SK-N-SH (cell line): ENCODE results near the gene ADGRL3.

Experiments
- CTCF ChIP-seq: fragments of 200-600 bp; sonication (generic); IDR thresholded peaks from 2 replicates; pipeline ENCODE4 v1.6.1; 2017; ENCODE audit warnings: antibody characterized with exemption, mild to moderate bottlenecking, moderate library complexity
- FOXJ3 ChIP-seq: sonication (generic); formaldehyde crosslinking; IDR thresholded peaks from 2 replicates; pipeline ENCODE4 v1.5.1; 2020; ENCODE audit warnings: mild to moderate bottlenecking, missing genetic modification reagents
- GABPA ChIP-seq: IDR thresholded peaks from 2 replicates; pipeline ENCODE4 v1.4.0; 2012; ENCODE audit warnings: low read depth, mild to moderate bottlenecking

- TF ChIP-seq FOXJ3 (no peak), GABPA (no peak), CTCF (no peak)
These were observed 135.2 kb downstream of the ADGRL3 start for GRCh38 chr4:61335241-61335763.
